Ascending aorta (tissue), 2 donors: ENCODE results near the gene TMEM163. TPM values are rescaled to one million over a fixed set of nuclear protein-coding genes. Genes with fewer than 3 reads are reported as not detected.

Experiments
- DNase-seq, 2 donors: peaks; one replicate each; pipeline ENCODE4 v3.0.0-alpha.2; 2019; ENCODE audit warnings: low spot score in 2 of 2
- H3K27ac ChIP-seq, 2 donors: fragments of 200-600 bp; sonication (generic); one replicate each; pipeline ENCODE4 v1.5.1; 2016 to 2017; ENCODE audit warnings: mild to moderate bottlenecking in 1 of 2
- H3K27me3 ChIP-seq: fragments of 200-600 bp; sonication (generic); one replicate; pipeline ENCODE4 v1.5.1; 2017
- H3K36me3 ChIP-seq, 2 donors: fragments of 200-600 bp; sonication (generic); one replicate each; pipeline ENCODE4 v1.5.1; 2016
- H3K4me1 ChIP-seq, 2 donors: fragments of 200-600 bp; sonication (generic); one replicate each; pipeline ENCODE4 v1.5.1; 2016 to 2017; ENCODE audit warnings: mild to moderate bottlenecking in 1 of 2
- H3K4me3 ChIP-seq, 2 donors: fragments of 200-600 bp; sonication (generic); one replicate each; pipeline ENCODE4 v1.5.1; 2016 to 2017; ENCODE audit warnings: mild to moderate bottlenecking in 1 of 2
- H3K9me3 ChIP-seq, 2 donors: fragments of 200-600 bp; sonication (generic); one replicate each; pipeline ENCODE4 v1.5.1; 2016
- CTCF ChIP-seq, 3 experiments: fragments of 200-600 bp in 2 of 3; fragments of 450-650 bp in 1 of 3; sonication (generic) in 2 of 3; IDR thresholded peaks; one replicate each; pipeline ENCODE4 v1.5.1; 2016 to 2019; ENCODE audit warnings: antibody characterized with exemption in 3 of 3, mild to moderate bottlenecking in 1 of 3, moderate library complexity in 1 of 3
- intact Hi-C: fragments of 100-400 bp; cut with DNase I; formaldehyde crosslinking; loops from one replicate; pipeline ENCODE4 v1.15.1; 2023
- total RNA-seq: library from RNA; depleted of rRNA; stranded (reverse); fragments of >200 nt; gene quantifications from one replicate; pipeline ENCODE4 v1.1.0, GENCODE V29; 2016

The TMEM163 gene
- total RNA-seq, 1 donor from 2014 or later, result not detected

- no peak for TF ChIP-seq CTCF (IDR thresholded peaks at IDR 0.05)
- no peak overlapping the region for H3K4me3 ChIP-seq
- no peaks in the 10 kb centered on the region for H3K27me3 ChIP-seq
- H3K4me1 ChIP-seq, result peaks cover 3 to 6% of the 10 kb centered on the region in 2 donors
- H3K27ac ChIP-seq, result no peak overlapping the region
- no peak for DNase-seq
- H3K9me3 ChIP-seq, result no peaks in the 10 kb centered on the region
- no peaks in the 10 kb centered on the region for H3K36me3 ChIP-seq
- intact Hi-C loops, result no loop called here
Measured at GRCh38 chr2:134408791-134409190, 310.0 kb downstream of the TMEM163 start.

- H3K4me1 ChIP-seq, result peaks cover 3 to 6% of the 10 kb centered on the region in 2 donors
- H3K27ac ChIP-seq, result no peak overlapping the region
- no peak overlapping the region for H3K4me3 ChIP-seq
- intact Hi-C loops, result no loop called here
- no peak for TF ChIP-seq CTCF (IDR thresholded peaks at IDR 0.05)
- DNase-seq, result no peak
- no peaks in the 10 kb centered on the region for H3K36me3 ChIP-seq
- no peaks in the 10 kb centered on the region for H3K9me3 ChIP-seq
- H3K27me3 ChIP-seq, result no peaks in the 10 kb centered on the region
Measured at GRCh38 chr2:134408386-134408785, 310.4 kb downstream of the TMEM163 start.

- Histone ChIP-seq H3K9me3 (no peaks in the 10 kb centered on the region), H3K4me1 (peaks cover 3 to 14% of the 10 kb centered on the region in 2 donors), H3K27me3 (no peaks in the 10 kb centered on the region), H3K36me3 (no peaks in the 10 kb centered on the region), H3K4me3 (no peak overlapping the region), H3K27ac (no peak overlapping the region)
- DNase-seq, result no peak
- intact Hi-C loops, result no loop called here
- TF ChIP-seq CTCF (IDR thresholded peaks at IDR 0.05), result no peak
Measured at GRCh38 chr2:134407154-134407890, 311.5 kb downstream of the TMEM163 start.

- intact Hi-C loops, result no loop called here
- peaks cover 6 to 20% of the 10 kb centered on the region in 2 donors for H3K4me1 ChIP-seq
- H3K27ac ChIP-seq, result no peak overlapping the region
- no peaks in the 10 kb centered on the region for H3K9me3 ChIP-seq
- no peak for TF ChIP-seq CTCF (IDR thresholded peaks at IDR 0.05)
- no peaks in the 10 kb centered on the region for H3K27me3 ChIP-seq
- no peak for DNase-seq
- no peaks in the 10 kb centered on the region for H3K36me3 ChIP-seq
- no peak overlapping the region for H3K4me3 ChIP-seq
Measured at GRCh38 chr2:134406736-134407135, 312.1 kb downstream of the TMEM163 start.

- peaks cover 8 to 20% of the 10 kb centered on the region in 2 donors for H3K4me1 ChIP-seq
- TF ChIP-seq CTCF (IDR thresholded peaks at IDR 0.05), result no peak
Measured at GRCh38 chr2:134406311-134406710, 312.5 kb downstream of the TMEM163 start.

More at GRCh38 chr2:134406311-134406710, 312.5 kb downstream of the TMEM163 start:
- Histone ChIP-seq H3K36me3 (no peaks in the 10 kb centered on the region), H3K9me3 (no peaks in the 10 kb centered on the region), H3K27me3 (no peaks in the 10 kb centered on the region), H3K27ac (no peak overlapping the region), H3K4me3 (no peak overlapping the region)
- DNase-seq, result no peak
- intact Hi-C loops, result no loop called here

Other genes starting within 250 kb of the TMEM163 start
- gene ACMSD, start 119.6 kb upstream of the TMEM163 start, total RNA-seq, result not detected
- 14.2 TPM for gene CCNT2, start 199.8 kb upstream of the TMEM163 start, total RNA-seq